T-helper 1 cell treated with Interleukin-12 subunit alpha and Interleukin-12 subunit beta and Interleukin-4 antibody, amounts not matched to agents 30 μg/mL and 1 μg/mL, for 36 hours (primary cell): Measurements from ENCODE around the gene CA4.
"Not testable (repeated sequence)": the region's sequence is repeated elsewhere in the genome, so short reads cannot be mapped to it uniquely, and the experiment has no call there.

Experiments used
- H3K27ac Mint-ChIP-seq: one replicate; pipeline ENCODE4 v1.8.0; 2021; ENCODE audit warnings: mild to moderate bottlenecking, mixed read lengths
- H3K27me3 Mint-ChIP-seq: one replicate; pipeline ENCODE4 v1.8.0; 2021; ENCODE audit warnings: low read depth, mixed read lengths
- H3K36me3 Mint-ChIP-seq: one replicate; pipeline ENCODE4 v1.8.0; 2021; ENCODE audit warnings: low read depth, mixed read lengths
- H3K4me1 Mint-ChIP-seq: one replicate; pipeline ENCODE4 v1.8.0; 2021; ENCODE audit warnings: low read depth, mixed read lengths
- H3K4me3 Mint-ChIP-seq: one replicate; pipeline ENCODE4 v1.8.0; 2021; ENCODE audit warnings: mild to moderate bottlenecking, moderate library complexity, mixed read lengths
- H3K9me3 Mint-ChIP-seq: one replicate; pipeline ENCODE4 v1.8.0; 2021; ENCODE audit warnings: mixed read lengths

The CA4 gene

GRCh38 chr17:60149691-60150582 is at the start of gene CA4:
Gene CA4 (plus strand): TSS chr17:60149973. CDS start chr17:60150035, 62 bp downstream.
- no peak within 1 kb of the TSS for H3K27ac Mint-ChIP-seq
- H3K9me3 Mint-ChIP-seq = no peaks in the 10 kb centered on the region
- peaks cover 78% of the 10 kb centered on the region for H3K27me3 Mint-ChIP-seq
- H3K4me1 Mint-ChIP-seq = peaks cover 10% of the 10 kb centered on the region
- H3K4me3 Mint-ChIP-seq = peak within 1 kb of the TSS; percentile 42
- H3K36me3 Mint-ChIP-seq = no peaks in the 10 kb centered on the region

- H3K27ac Mint-ChIP-seq, H3K9me3 Mint-ChIP-seq, H3K4me3 Mint-ChIP-seq, H3K36me3 Mint-ChIP-seq: not testable (repeated sequence)
- H3K4me1 Mint-ChIP-seq = peaks cover 11% of the 10 kb centered on the region
- peaks cover 49% of the 10 kb centered on the region for H3K27me3 Mint-ChIP-seq
Measured at GRCh38 chr17:60100577-60100976, 49.2 kb upstream of the CA4 start.

GRCh38 chr17:60102015-60102631 is 47.6 kb upstream of the CA4 start:
- H3K27ac Mint-ChIP-seq, H3K36me3 Mint-ChIP-seq, H3K9me3 Mint-ChIP-seq: not testable (repeated sequence)
- Mint-ChIP-seq H3K27me3 (peaks cover 45% of the 10 kb centered on the region), H3K4me3 (peak overlapping the region; percentile 61), H3K4me1 (peaks cover 16% of the 10 kb centered on the region)

- Mint-ChIP-seq H3K27me3 (peaks cover 43% of the 10 kb centered on the region), H3K36me3 (no peaks in the 10 kb centered on the region), H3K4me3 (peak overlapping the region; percentile 61), H3K9me3 (no peaks in the 10 kb centered on the region), H3K4me1 (peaks cover 16% of the 10 kb centered on the region), H3K27ac (no peak overlapping the region)
Measured at GRCh38 chr17:60102632-60103096, 47.1 kb upstream of the CA4 start.

- Mint-ChIP-seq H3K27ac (no peak overlapping the region), H3K4me1 (peaks cover 16% of the 10 kb centered on the region), H3K9me3 (no peaks in the 10 kb centered on the region), H3K36me3 (no peaks in the 10 kb centered on the region), H3K27me3 (peaks cover 30% of the 10 kb centered on the region), H3K4me3 (no peak overlapping the region)
Measured at GRCh38 chr17:60103957-60104356, 45.8 kb upstream of the CA4 start.

GRCh38 chr17:60106340-60107059 is 43.3 kb upstream of the CA4 start:
- Mint-ChIP-seq H3K4me1 (peaks cover 16% of the 10 kb centered on the region), H3K36me3 (no peaks in the 10 kb centered on the region), H3K9me3 (no peaks in the 10 kb centered on the region), H3K4me3 (no peak overlapping the region), H3K27ac (no peak overlapping the region), H3K27me3 (peaks cover 40% of the 10 kb centered on the region)

- peaks cover 36% of the 10 kb centered on the region for H3K27me3 Mint-ChIP-seq
- H3K4me1 Mint-ChIP-seq = peaks cover 8% of the 10 kb centered on the region
Measured at GRCh38 chr17:60107526-60108257, 42.1 kb upstream of the CA4 start.

GRCh38 chr17:60108309-60108708 is 41.5 kb upstream of the CA4 start:
- not testable (repeated sequence) for H3K4me3 Mint-ChIP-seq, H3K27ac Mint-ChIP-seq, H3K36me3 Mint-ChIP-seq, H3K4me1 Mint-ChIP-seq, H3K9me3 Mint-ChIP-seq
- H3K27me3 Mint-ChIP-seq = peaks cover 32% of the 10 kb centered on the region

More at GRCh38 chr17:60107526-60108257, 42.1 kb upstream of the CA4 start:
- Mint-ChIP-seq H3K9me3 (no peaks in the 10 kb centered on the region), H3K27ac (no peak overlapping the region), H3K4me3 (no peak overlapping the region), H3K36me3 (no peaks in the 10 kb centered on the region)

- Mint-ChIP-seq H3K4me3 (no peak overlapping the region), H3K4me1 (peaks cover 5% of the 10 kb centered on the region), H3K9me3 (no peaks in the 10 kb centered on the region), H3K27ac (no peak overlapping the region), H3K27me3 (peaks cover 28% of the 10 kb centered on the region), H3K36me3 (no peaks in the 10 kb centered on the region)
Measured at GRCh38 chr17:60108712-60109111, 41.1 kb upstream of the CA4 start.

GRCh38 chr17:60109161-60109560 is 40.6 kb upstream of the CA4 start:
- H3K4me1 Mint-ChIP-seq = peaks cover 5% of the 10 kb centered on the region
- H3K36me3 Mint-ChIP-seq = no peaks in the 10 kb centered on the region
- H3K4me3 Mint-ChIP-seq = no peak overlapping the region
- no peaks in the 10 kb centered on the region for H3K9me3 Mint-ChIP-seq
- no peak overlapping the region for H3K27ac Mint-ChIP-seq
- H3K27me3 Mint-ChIP-seq = peaks cover 24% of the 10 kb centered on the region

- peaks cover 5% of the 10 kb centered on the region for H3K4me1 Mint-ChIP-seq
- no peaks in the 10 kb centered on the region for H3K9me3 Mint-ChIP-seq
- peaks cover 18% of the 10 kb centered on the region for H3K27me3 Mint-ChIP-seq
- H3K36me3 Mint-ChIP-seq = no peaks in the 10 kb centered on the region
- no peak overlapping the region for H3K27ac Mint-ChIP-seq
- H3K4me3 Mint-ChIP-seq = no peak overlapping the region
Measured at GRCh38 chr17:60110586-60110985, 39.2 kb upstream of the CA4 start.

GRCh38 chr17:60111661-60112060 is 38.1 kb upstream of the CA4 start:
- H3K9me3 Mint-ChIP-seq, H3K4me3 Mint-ChIP-seq, H3K27ac Mint-ChIP-seq, H3K36me3 Mint-ChIP-seq, H3K4me1 Mint-ChIP-seq: not testable (repeated sequence)
- H3K27me3 Mint-ChIP-seq = peaks cover 18% of the 10 kb centered on the region

GRCh38 chr17:60115364-60115763 is 34.4 kb upstream of the CA4 start:
- H3K4me1 Mint-ChIP-seq, H3K27me3 Mint-ChIP-seq, H3K36me3 Mint-ChIP-seq, H3K27ac Mint-ChIP-seq, H3K4me3 Mint-ChIP-seq, H3K9me3 Mint-ChIP-seq: not testable (repeated sequence)

- H3K27me3 Mint-ChIP-seq, H3K4me3 Mint-ChIP-seq, H3K4me1 Mint-ChIP-seq, H3K27ac Mint-ChIP-seq, H3K9me3 Mint-ChIP-seq, H3K36me3 Mint-ChIP-seq: not testable (repeated sequence)
Measured at GRCh38 chr17:60116196-60116595, 33.6 kb upstream of the CA4 start.
